Stimulated activated CD4-positive, alpha-beta T cell treated with anti-CD3 and anti-CD28 coated beads, Interleukin-2, amount 100 ng/mL, for 48 hours (primary cell): ENCODE data around the gene MRNIP.

ENCODE experiments used
- DNase-seq, 2 donors: peaks; one replicate each; pipeline ENCODE4 v3.0.0-alpha.2; 2020

MRNIP gene

GRCh38 chr5:179820127-179820482, 38.5 kb downstream of the MRNIP start:
- no peak for DNase-seq

- DNase-seq: no peak
These were observed 39.1 kb downstream of the MRNIP start for GRCh38 chr5:179819296-179820126.

GRCh38 chr5:179818746-179819295, 39.8 kb downstream of the MRNIP start:
- DNase-seq: peak; percentile 69 to 74

GRCh38 chr5:179817890-179818745, 40.5 kb downstream of the MRNIP start:
- DNase-seq: no peak

GRCh38 chr5:179817470-179817840, 41.2 kb downstream of the MRNIP start:
- no peak for DNase-seq

- DNase-seq: no peak
These were observed 41.7 kb downstream of the MRNIP start for GRCh38 chr5:179816796-179817469.

GRCh38 chr5:179816401-179816795, 42.2 kb downstream of the MRNIP start:
- no peak for DNase-seq

GRCh38 chr5:179815491-179816249, 42.9 kb downstream of the MRNIP start:
- no peak for DNase-seq

GRCh38 chr5:179814090-179814489, 44.5 kb downstream of the MRNIP start:
- no peak for DNase-seq

GRCh38 chr5:179812997-179813607, 45.5 kb downstream of the MRNIP start:
- no peak for DNase-seq

- DNase-seq: no peak
These were observed 46.3 kb downstream of the MRNIP start for GRCh38 chr5:179812135-179812825.

- peak in 1 of 2 donors; percentile 63 for DNase-seq
These were observed 52.2 kb downstream of the MRNIP start, which contains the start of gene MGAT4B for GRCh38 chr5:179806250-179807048. MGAT4B (minus strand) TSS chr5:179806866; CDS start chr5:179806583, 283 bp downstream.

- no peak for DNase-seq
These were observed 52.9 kb downstream of the MRNIP start for GRCh38 chr5:179805529-179806249.

- no peak for DNase-seq
These were observed 53.5 kb downstream of the MRNIP start for GRCh38 chr5:179805070-179805528.

- DNase-seq: no peak
These were observed 54.1 kb downstream of the MRNIP start for GRCh38 chr5:179804555-179804947.

GRCh38 chr5:179803651-179804554, 54.7 kb downstream of the MRNIP start:
- peak in 1 of 2 donors; percentile 58 for DNase-seq

GRCh38 chr5:179802950-179803562, 55.6 kb downstream of the MRNIP start:
- no peak for DNase-seq
